GM12878 (cell line): ENCODE measurements around the gene TTC33. TPM values are rescaled to one million over a fixed set of nuclear protein-coding genes. Genes with fewer than 3 reads are reported as not detected.

Experiments used
- ATAC-seq: fragments of 200-7000 bp; cut with Tn5 transposase; 3 replicates; pipeline ENCODE4 v1.9.1; 2020; ENCODE audit warnings: mild to moderate bottlenecking, moderate library complexity
- BruUV-seq: library from RNA; stranded (reverse); fragments of 400-500 nt; replicated peaks from 2 replicates; lab custom pipeline; 2021; lab: Mats Ljungman, UMichigan
- CTCF ChIA-PET: fragments of 300-600 bp; sonication (Branson Sonifier 250); formaldehyde crosslinking; extraction: SDS; loops from one replicate; lab custom pipeline; 2021; ENCODE audit warnings: inconsistent platforms; lab: Yijun Ruan, JAX
- POLR2A ChIA-PET: fragments of 350-600 bp; formaldehyde crosslinking; extraction: SDS; loops from one replicate; lab custom pipeline; 2021; ENCODE audit warnings: inconsistent platforms; lab: Charles Lee
- RAD21 ChIA-PET: fragments of 300-600 bp; sonication (Branson Sonifier 250); formaldehyde crosslinking; loops from one replicate; lab custom pipeline; 2023; ENCODE audit warnings: antibody characterized with exemption; ENCODE audit not compliant: unreplicated experiment; lab: Charles Lee
- SMC1A ChIA-PET: fragments of 300-600 bp; sonication (Branson Sonifier 250); formaldehyde crosslinking; loops from one replicate; lab custom pipeline; 2023; ENCODE audit not compliant: unreplicated experiment, uncharacterized antibody; lab: Charles Lee
- DNase-seq: peaks from one replicate; pipeline ENCODE4 v3.0.0-alpha.2; 2011; ENCODE audit warnings: low read depth, low spot score
- FAIRE-seq: peaks from 3 replicates; lab custom pipeline; 2011; peaks lifted over from hg19 to GRCh38; lab: Jason Lieb, UNC
- H2AFZ ChIP-seq: 2 replicates; pipeline ENCODE4 v1.6.0; 2011; ENCODE audit warnings: low read depth, low read length, control low read depth; ENCODE audit not compliant: control insufficient read depth
- H3K27ac ChIP-seq: 2 replicates; pipeline ENCODE4 v1.5.1; 2011; ENCODE audit warnings: control low read depth; ENCODE audit not compliant: control insufficient read depth, insufficient read depth
- H3K27me3 ChIP-seq, 2 experiments: replicated peaks in 1 of 2; 2 replicates each; pipeline versions ENCODE4 v1.6.0 to v1.6.1; 2011; ENCODE audit warnings: low read length in 1 of 2; ENCODE audit not compliant: control insufficient read depth in 2 of 2, insufficient read depth in 2 of 2
- H3K36me3 ChIP-seq, 2 experiments: 2 replicates each; pipeline ENCODE4 v1.5.1; 2011; ENCODE audit warnings: low read length in 1 of 2; ENCODE audit not compliant: control insufficient read depth in 2 of 2, insufficient read depth in 2 of 2
- H3K4me1 ChIP-seq: 2 replicates; pipeline ENCODE4 v1.6.1; 2011; ENCODE audit warnings: mild to moderate bottlenecking, low read length, moderate library complexity, mixed read lengths; ENCODE audit not compliant: control insufficient read depth, insufficient read depth
- H3K4me2 ChIP-seq: 2 replicates; pipeline ENCODE4 v1.6.0; 2011; ENCODE audit warnings: control low read depth; ENCODE audit not compliant: control insufficient read depth, insufficient read depth
- H3K4me3 ChIP-seq: fragments of 200-600 bp; sonication (generic); 2 replicates; pipeline ENCODE4 v1.5.1; 2016
- H3K79me2 ChIP-seq: 2 replicates; pipeline ENCODE4 v1.6.0; 2011; ENCODE audit warnings: low read length; ENCODE audit not compliant: control insufficient read depth, insufficient read depth
- H3K9ac ChIP-seq: 2 replicates; pipeline ENCODE4 v1.8.0; 2011; ENCODE audit warnings: low read length, control low read depth, mixed read lengths; ENCODE audit not compliant: control insufficient read depth, insufficient read depth
- H3K9me3 ChIP-seq: replicated peaks from 3 replicates; pipeline ENCODE4 v1.5.1; 2011; ENCODE audit warnings: mild to moderate bottlenecking, low read length; ENCODE audit not compliant: control insufficient read depth, insufficient read depth
- H4K20me1 ChIP-seq: 2 replicates; pipeline ENCODE4 v1.6.0; 2011; ENCODE audit not compliant: control insufficient read depth, insufficient read depth
- CBX5 ChIP-seq: sonication (generic); IDR thresholded peaks from 2 replicates; pipeline ENCODE4 v1.6.1; 2016; ENCODE audit warnings: low read depth, moderate library complexity, mild to moderate bottlenecking, inconsistent platforms
- EZH2 ChIP-seq: IDR thresholded peaks from 2 replicates; pipeline ENCODE4 v1.6.1; 2012; ENCODE audit warnings: low read depth, mild to moderate bottlenecking, control low read depth, inconsistent platforms, low read length, borderline replicate concordance; ENCODE audit not compliant: control insufficient read depth
- JUND ChIP-seq: IDR thresholded peaks from 2 replicates; pipeline ENCODE4 v1.6.1; 2012; ENCODE audit warnings: low read depth, mild to moderate bottlenecking, low read length, improper control_type of control experiment, moderate library complexity
- NFIC ChIP-seq: IDR thresholded peaks from 2 replicates; pipeline ENCODE4 v1.6.1; 2012; ENCODE audit warnings: low read depth, mild to moderate bottlenecking, inconsistent platforms, low read length, moderate library complexity
- SUZ12 ChIP-seq: fragments of 200-600 bp; sonication (generic); IDR thresholded peaks from one replicate; pipeline ENCODE4 v1.6.1; 2018; ENCODE audit warnings: antibody characterized with exemption, mild to moderate bottlenecking; ENCODE audit not compliant: unreplicated experiment
- TAF1 ChIP-seq: IDR thresholded peaks from 2 replicates; pipeline ENCODE4 v1.6.1; 2011; ENCODE audit warnings: mild to moderate bottlenecking, low read depth, low read length, borderline replicate concordance
- TBL1XR1 ChIP-seq: IDR thresholded peaks from 2 replicates; pipeline ENCODE4 v1.6.1; 2012; ENCODE audit warnings: low read depth, low read length, improper control_type of control experiment
- TCF3 ChIP-seq: IDR thresholded peaks from 2 replicates; pipeline ENCODE4 v1.6.1; 2012; ENCODE audit warnings: low read depth, mild to moderate bottlenecking, low read length, borderline replicate concordance; ENCODE audit not compliant: insufficient read depth
- WGBS: methylation state at CpG from one replicate; pipeline ENCODE4 v1.1.6; 2016; ENCODE audit warnings: low lambda C conversion rate; ENCODE audit not compliant: insufficient replicate concordance, insufficient coverage; ENCODE audit errors: missing lambda C conversion rate; 5-methylcytosine and 5-hydroxymethylcytosine counted together
- in situ Hi-C: fragments of 300-500 bp; cut with MboI; formaldehyde crosslinking; loops from 9 replicates; pipeline ENCODE4 v1.14.3; 2018; ENCODE audit warnings: mixed read lengths
- intact Hi-C: fragments of 100-400 bp; cut with micrococcal nuclease; formaldehyde crosslinking; loops from one replicate; pipeline ENCODE4 v1.14.2; 2022; ENCODE audit not compliant: unreplicated experiment
- polyA plus RNA-seq, 11 experiments: library from polyadenylated mRNA; depleted of rRNA in 4 of 11; unstranded in 6 of 11; stranded (reverse) in 5 of 11; fragments of >200 nt; fragmentation: Nextera tagmentation in 4 of 11; fragmentation: Illumina TruSeq in 1 of 11; extraction: Ambion mirVana in 4 of 11; extraction: Trizol in 1 of 11; gene quantifications; 1 replicate in 1 of 11; 2 replicates in 10 of 11; pipeline versions ENCODE4 v1.2.1 to v1.2.3, GENCODE V29; 2011 to 2016; ENCODE audit warnings: inconsistent platforms in 2 of 11, missing spikeins in 2 of 11, low read depth in 1 of 11
- total RNA-seq, 4 experiments: library from RNA; depleted of rRNA in 3 of 4; stranded (reverse); fragments of >200 nt in 3 of 4; fragmentation: Illumina TruSeq in 1 of 4; extraction: Trizol in 1 of 4; gene quantifications; 2 replicates each; pipeline versions ENCODE4 v1.2.1 to v1.2.3, GENCODE V29; 2013 to 2021
- TF ChIP-seq, protein P1 (sequence below): IDR thresholded peaks from 2 replicates; pipeline ENCODE4 v1.6.1; 2012; ENCODE audit warnings: low read depth, low read length, improper control_type of control experiment
- TF ChIP-seq, protein P2 (sequence below): fragments of 450-650 bp; IDR thresholded peaks from 2 replicates; pipeline ENCODE4 v1.6.1; 2017; ENCODE audit warnings: mild to moderate bottlenecking
- TF ChIP-seq, protein P3 (sequence below): fragments of 450-650 bp; formaldehyde crosslinking; IDR thresholded peaks from 2 replicates; pipeline ENCODE4 v1.5.0; 2022; ENCODE audit warnings: mild to moderate bottlenecking, missing genetic modification characterization

The TTC33 gene
- total and polyA plus RNA-seq, 10 of the 15 experiments (the other 5 are each of a cell fraction or from before 2014, with no cell fraction given): 7.9 to 22.3 (median 14.6) TPM

DNA sequence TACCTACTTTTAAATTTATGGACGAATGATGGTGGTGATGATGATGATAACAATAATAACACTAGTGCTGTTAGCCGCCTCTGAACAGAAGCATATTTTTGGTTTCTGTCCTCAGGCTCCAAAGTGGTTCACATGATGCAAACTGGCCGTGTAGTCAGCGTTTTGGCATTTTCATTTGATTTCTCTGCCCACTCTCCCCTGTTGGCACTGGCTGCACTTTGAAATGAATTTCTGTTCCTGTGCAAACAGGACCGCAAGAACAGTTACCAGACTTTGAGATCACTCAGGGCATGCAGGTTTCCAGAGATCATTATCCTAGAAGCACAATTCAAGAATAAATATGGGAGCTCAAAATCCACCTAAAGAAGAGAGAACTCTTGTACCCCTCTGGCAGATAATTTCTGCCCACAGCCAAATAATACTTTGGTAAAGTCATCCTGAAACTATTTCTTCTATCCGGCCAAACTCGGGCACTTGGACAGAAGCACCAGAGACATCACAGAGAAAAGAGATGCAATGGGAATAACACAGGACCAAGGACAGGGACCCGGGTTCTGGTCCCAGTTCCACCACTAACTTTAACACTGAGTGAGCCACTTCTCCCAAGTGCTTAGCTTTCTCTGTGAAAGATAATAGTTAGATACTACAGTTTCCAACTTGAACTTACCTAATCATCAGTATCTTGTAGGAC is 277.8 kb downstream of the TTC33 start (continued):
- TF ChIP-seq, protein P1, sequence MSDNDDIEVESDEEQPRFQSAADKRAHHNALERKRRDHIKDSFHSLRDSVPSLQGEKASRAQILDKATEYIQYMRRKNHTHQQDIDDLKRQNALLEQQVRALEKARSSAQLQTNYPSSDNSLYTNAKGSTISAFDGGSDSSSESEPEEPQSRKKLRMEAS: no peak
- TF ChIP-seq TAF1 (no peak), EZH2 (no peak), NFIC (no peak), TBL1XR1 (no peak)
- TF ChIP-seq, all 136 proteins: peak for 0

DNA sequence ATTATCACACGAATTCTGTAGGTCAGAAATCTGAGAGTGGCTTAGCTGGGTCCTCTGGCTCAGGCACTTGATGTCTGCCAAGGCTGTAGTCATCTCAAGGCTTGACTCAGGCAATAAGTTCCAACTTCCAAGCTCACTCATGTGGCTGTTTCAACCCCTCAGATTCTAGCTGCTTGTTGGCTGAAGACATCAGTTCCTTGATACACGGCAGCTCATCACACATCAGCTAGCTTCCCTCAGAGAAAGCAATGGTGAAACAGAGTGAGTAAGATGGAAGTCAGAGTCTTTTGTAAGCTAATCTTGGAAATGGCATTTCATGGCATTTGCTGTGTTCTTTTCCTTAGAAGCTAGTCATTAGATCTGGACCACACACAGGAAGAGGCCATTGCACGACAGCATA is 280.2 kb downstream of the TTC33 start:
- Histone ChIP-seq H3K79me2 (no peaks in the 10 kb centered on the region), H3K4me3 (no peak overlapping the region), H3K27me3 (no peaks in the 10 kb centered on the region), H3K9ac (no peak overlapping the region), H3K4me2 (no peak overlapping the region), H4K20me1 (no peaks in the 10 kb centered on the region), H3K4me1 (no peaks in the 10 kb centered on the region), H3K27ac (no peak overlapping the region), H3K9me3 (no peaks in the 10 kb centered on the region; the same call in 2 of the 3 replicates)
- no peak for DNase-seq
- ChIA-PET CTCF (interaction anchor here (0.8 to 2.1 kb wide), 3 partner anchors 11 to 39 kb away, joined by 3 to 8 read pairs (median 6); no protein-coding TSS in a partner anchor), POLR2A (interaction anchor here (0.6 kb wide), 1 partner anchor 10 kb away, joined by 3 read pairs; no protein-coding TSS in a partner anchor), SMC1A (interaction anchor here (1.7 to 4.7 kb wide), 4 partner anchors 10 to 72 kb away, joined by 5 to 23 read pairs (median 6); no protein-coding TSS in a partner anchor)
- FAIRE-seq: no peak
- BruUV-seq: no TSS peak
- in situ Hi-C loops: no loop called here
- intact Hi-C loops: no loop called here
- 65% methylated on average over 3 of the region's 3 CpGs for WGBS
- ATAC-seq: no peak
- TF ChIP-seq JUND (no peak), CBX5 (no peak), SUZ12 (no peak), TCF3 (no peak)
- TF ChIP-seq, protein P2, sequence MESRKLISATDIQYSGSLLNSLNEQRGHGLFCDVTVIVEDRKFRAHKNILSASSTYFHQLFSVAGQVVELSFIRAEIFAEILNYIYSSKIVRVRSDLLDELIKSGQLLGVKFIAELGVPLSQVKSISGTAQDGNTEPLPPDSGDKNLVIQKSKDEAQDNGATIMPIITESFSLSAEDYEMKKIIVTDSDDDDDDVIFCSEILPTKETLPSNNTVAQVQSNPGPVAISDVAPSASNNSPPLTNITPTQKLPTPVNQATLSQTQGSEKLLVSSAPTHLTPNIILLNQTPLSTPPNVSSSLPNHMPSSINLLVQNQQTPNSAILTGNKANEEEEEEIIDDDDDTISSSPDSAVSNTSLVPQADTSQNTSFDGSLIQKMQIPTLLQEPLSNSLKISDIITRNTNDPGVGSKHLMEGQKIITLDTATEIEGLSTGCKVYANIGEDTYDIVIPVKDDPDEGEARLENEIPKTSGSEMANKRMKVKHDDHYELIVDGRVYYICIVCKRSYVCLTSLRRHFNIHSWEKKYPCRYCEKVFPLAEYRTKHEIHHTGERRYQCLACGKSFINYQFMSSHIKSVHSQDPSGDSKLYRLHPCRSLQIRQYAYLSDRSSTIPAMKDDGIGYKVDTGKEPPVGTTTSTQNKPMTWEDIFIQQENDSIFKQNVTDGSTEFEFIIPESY: no peak
- TF ChIP-seq, protein P3, sequence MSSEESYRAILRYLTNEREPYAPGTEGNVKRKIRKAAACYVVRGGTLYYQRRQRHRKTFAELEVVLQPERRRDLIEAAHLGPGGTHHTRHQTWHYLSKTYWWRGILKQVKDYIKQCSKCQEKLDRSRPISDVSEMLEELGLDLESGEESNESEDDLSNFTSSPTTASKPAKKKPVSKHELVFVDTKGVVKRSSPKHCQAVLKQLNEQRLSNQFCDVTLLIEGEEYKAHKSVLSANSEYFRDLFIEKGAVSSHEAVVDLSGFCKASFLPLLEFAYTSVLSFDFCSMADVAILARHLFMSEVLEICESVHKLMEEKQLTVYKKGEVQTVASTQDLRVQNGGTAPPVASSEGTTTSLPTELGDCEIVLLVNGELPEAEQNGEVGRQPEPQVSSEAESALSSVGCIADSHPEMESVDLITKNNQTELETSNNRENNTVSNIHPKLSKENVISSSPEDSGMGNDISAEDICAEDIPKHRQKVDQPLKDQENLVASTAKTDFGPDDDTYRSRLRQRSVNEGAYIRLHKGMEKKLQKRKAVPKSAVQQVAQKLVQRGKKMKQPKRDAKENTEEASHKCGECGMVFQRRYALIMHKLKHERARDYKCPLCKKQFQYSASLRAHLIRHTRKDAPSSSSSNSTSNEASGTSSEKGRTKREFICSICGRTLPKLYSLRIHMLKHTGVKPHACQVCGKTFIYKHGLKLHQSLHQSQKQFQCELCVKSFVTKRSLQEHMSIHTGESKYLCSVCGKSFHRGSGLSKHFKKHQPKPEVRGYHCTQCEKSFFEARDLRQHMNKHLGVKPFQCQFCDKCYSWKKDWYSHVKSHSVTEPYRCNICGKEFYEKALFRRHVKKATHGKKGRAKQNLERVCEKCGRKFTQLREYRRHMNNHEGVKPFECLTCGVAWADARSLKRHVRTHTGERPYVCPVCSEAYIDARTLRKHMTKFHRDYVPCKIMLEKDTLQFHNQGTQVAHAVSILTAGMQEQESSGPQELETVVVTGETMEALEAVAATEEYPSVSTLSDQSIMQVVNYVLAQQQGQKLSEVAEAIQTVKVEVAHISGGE (CRISPR knock-in tag): no peak
- TF ChIP-seq, all 136 proteins: peak for 0
- RAD21 ChIA-PET: no interaction called here
- H2AFZ ChIP-seq: no peak overlapping the region
- H3K36me3 ChIP-seq: no peaks in the 10 kb centered on the region
